Measurements from ENCODE around the gene CDKN2D.
"Not testable (repeated sequence)": the region's sequence is repeated elsewhere in the genome, so short reads cannot be mapped to it uniquely, and the experiment has no call there.

CDKN2D gene

GRCh38 chr19:10580979-10581631 is 12.3 kb upstream of the CDKN2D start:
- no peak for DNase-seq (ENCODE audit: low read depth)

- DNase-seq (ENCODE audit: low read depth) = no peak
These were observed 9.2 kb upstream of the CDKN2D start for GRCh38 chr19:10577951-10578350.

- no peak for DNase-seq (ENCODE audit: low read depth)
These were observed 6.4 kb upstream of the CDKN2D start for GRCh38 chr19:10575011-10575716.

GRCh38 chr19:10574462-10574861 is 5.7 kb upstream of the CDKN2D start:
- DNase-seq (ENCODE audit: low read depth) = no peak

GRCh38 chr19:10573793-10574192 is 5.0 kb upstream of the CDKN2D start:
- DNase-seq (ENCODE audit: low read depth) = not testable (repeated sequence)

GRCh38 chr19:10568062-10568825 is 535 bp downstream of the CDKN2D start:
- DNase-seq (ENCODE audit: low read depth) = no peak

- no peak for DNase-seq (ENCODE audit: low read depth)
These were observed 1.1 kb downstream of the CDKN2D start for GRCh38 chr19:10567656-10568055.

GRCh38 chr19:10566658-10567410 is 1.9 kb downstream of the CDKN2D start:
- DNase-seq (ENCODE audit: low read depth) = no peak

GRCh38 chr19:10566408-10566657 is 2.4 kb downstream of the CDKN2D start:
- no peak for DNase-seq (ENCODE audit: low read depth)

- peak; percentile 97 for DNase-seq (ENCODE audit: low read depth)
These were observed 3.0 kb downstream of the CDKN2D start, which contains the start of gene KRI1 for GRCh38 chr19:10565567-10566407. Gene KRI1 (minus strand): TSS chr19:10566010. CDS start chr19:10565999, 11 bp downstream.

- no peak for DNase-seq (ENCODE audit: low read depth)
These were observed 3.7 kb downstream of the CDKN2D start for GRCh38 chr19:10565028-10565566.

GRCh38 chr19:10562609-10563008 is 6.2 kb downstream of the CDKN2D start:
- DNase-seq (ENCODE audit: low read depth) = no peak

- DNase-seq (ENCODE audit: low read depth) = no peak
These were observed 8.6 kb downstream of the CDKN2D start for GRCh38 chr19:10560154-10560553.

- no peak for DNase-seq (ENCODE audit: low read depth)
These were observed 11.1 kb downstream of the CDKN2D start for GRCh38 chr19:10557603-10558197.

- DNase-seq (ENCODE audit: low read depth) = no peak
These were observed 13.2 kb downstream of the CDKN2D start for GRCh38 chr19:10555610-10555973.

- no peak for DNase-seq (ENCODE audit: low read depth)
These were observed 13.8 kb downstream of the CDKN2D start for GRCh38 chr19:10554760-10555609.

- DNase-seq (ENCODE audit: low read depth) = peak; percentile 88
These were observed 14.8 kb downstream of the CDKN2D start for GRCh38 chr19:10553943-10554381.

- DNase-seq (ENCODE audit: low read depth) = no peak
These were observed 15.6 kb downstream of the CDKN2D start for GRCh38 chr19:10553087-10553667.

- DNase-seq (ENCODE audit: low read depth) = no peak
These were observed 16.2 kb downstream of the CDKN2D start for GRCh38 chr19:10552510-10553053.

All from CMK (cell line).